Stimulated activated CD8-positive, alpha-beta memory T cell treated with anti-CD3 and anti-CD28 coated beads, Interleukin-12 subunit alpha, Interleukin-12 subunit beta, amount 100 ng/mL, for 4 hours (primary cell): ENCODE data around the gene PPM1F.

Experiments used
- DNase-seq: peaks from one replicate; pipeline ENCODE4 v3.0.0-alpha.2; 2020; ENCODE audit warnings: low read depth

PPM1F gene

GRCh38 chr22:21975273-21975672 lies 22.6 kb upstream of the PPM1F start:
- no peak for DNase-seq

DNA sequence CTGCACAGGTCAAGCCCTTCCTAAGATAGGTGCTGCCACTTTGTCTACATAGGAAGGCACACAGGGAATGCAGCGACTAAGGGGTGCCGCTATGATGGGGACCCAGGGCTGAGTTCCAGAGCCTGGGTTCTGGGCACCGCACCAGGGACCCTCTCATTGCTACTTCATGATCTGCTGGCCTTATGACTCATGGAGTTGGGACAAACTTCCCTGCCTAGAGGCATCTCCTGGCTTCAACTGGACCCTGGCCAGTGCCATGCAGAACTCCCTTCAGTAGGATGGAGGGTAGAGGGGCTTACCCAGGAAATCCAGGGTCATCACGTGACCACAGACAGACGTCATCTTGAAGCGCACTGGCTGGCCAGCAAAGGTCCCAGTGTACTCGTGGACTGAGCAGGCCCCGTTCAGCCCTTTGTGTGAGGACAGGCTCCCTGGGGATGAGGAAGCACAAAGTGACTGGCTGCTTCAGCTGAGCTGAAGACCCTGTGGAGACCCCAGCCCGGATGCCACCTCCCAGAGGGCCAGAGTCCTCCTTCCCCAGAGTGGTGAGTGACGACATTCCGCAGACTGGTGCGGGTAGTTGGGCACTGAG lies 21.5 kb upstream of the PPM1F start:
- DNase-seq = no peak

DNA sequence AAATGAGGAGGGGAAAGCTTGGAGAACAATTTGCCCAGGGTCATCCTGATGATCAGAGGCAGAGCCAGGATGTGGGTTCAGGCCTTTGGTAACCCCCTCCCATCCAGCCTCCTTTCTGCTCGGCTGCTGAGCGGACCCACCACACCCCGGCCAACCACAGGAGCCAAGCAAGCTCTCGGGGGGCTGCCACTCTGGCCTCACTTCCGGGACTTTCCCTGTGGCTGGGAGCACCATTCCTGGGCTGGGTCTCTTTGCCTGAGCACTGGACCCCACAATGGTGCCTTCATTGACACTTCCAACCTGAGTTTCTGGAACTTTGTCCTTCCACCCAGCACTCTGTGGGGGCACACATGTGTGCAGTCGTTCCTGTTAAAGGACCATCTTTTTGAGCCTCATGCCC lies 20.2 kb upstream of the PPM1F start:
- no peak for DNase-seq

DNA sequence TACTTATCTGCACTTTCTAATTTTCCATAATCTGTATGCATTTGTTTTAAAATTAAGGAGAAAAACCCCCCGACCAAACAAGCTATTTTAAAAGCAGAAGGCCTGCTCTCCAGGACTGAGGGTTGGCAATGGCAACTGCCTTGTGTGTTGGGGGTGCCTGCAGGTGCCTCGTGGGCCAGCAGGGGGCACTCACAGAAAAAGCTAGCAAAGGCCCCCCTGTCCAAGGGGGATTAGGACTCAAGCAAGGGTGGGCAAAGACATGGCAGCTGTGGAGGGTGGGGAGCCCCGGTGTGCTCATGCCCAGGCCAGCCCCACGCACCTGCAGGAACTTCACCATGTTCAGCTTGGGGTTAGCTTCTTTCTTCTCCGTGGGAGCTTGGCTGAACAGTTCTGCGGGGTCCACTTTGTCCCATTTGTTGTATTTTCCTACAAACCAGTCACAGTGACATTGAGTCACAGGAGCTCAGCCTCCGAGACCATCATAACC lies 19.7 kb upstream of the PPM1F start:
- DNase-seq = no peak

DNA sequence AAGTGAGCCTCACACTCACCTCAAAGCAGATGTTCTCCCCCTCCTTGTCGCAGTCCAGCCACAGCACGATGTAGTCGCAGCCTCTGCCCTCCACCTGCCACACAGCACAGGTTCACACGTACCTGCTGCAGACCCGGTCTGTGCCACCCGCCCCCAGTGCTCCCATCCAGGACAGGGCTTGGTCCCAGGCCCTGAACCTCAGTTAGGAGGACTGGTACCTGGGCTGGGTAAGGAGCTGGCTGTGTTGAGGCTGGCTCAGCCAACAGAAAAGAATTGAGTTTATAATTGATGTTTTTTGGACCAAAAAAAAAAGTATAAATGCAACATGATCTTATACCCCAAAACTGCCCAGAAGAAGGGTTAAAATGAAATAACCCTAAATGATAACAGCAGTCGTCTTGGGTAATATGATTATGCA lies 19.2 kb upstream of the PPM1F start:
- no peak for DNase-seq

- DNase-seq = no peak
Measured at GRCh38 chr22:21970800-21971617, 18.4 kb upstream of the PPM1F start.

DNA sequence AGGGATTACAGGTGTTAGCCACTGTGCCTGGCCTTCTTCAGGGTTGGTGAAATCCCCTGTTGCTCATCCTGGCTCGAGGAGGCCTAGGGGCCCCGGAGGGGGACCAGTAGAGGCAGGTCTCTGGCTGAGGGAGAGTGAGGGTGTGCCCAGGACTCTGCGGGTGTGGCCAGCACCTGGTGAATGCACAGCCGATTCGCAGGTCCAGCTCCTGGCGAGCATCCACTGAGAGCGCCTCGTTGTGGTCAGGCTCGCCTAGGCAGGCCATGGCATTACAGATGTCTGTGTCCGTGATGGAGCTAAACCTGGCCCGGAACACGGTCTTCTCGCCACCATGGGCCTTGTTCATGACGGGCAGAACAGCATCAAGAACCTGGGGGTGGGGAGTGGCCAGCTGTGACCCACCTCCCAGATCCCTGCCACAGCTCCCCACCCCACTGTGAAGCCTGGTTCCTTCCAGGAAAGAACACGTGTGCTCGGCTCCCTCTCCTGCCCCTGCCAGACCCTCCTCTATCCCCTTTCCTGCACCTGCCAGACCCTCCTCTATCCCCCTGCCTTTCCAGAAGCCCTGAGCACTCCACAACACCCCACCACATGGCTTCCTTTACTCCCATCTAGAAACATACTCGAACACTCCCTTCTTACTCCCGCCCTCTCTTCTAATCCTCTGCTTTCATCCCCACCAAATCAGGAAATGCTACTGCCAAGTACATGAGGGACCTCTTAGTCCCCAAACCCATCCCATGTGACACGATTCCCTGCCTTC lies 17.6 kb upstream of the PPM1F start:
- no peak for DNase-seq

DNA sequence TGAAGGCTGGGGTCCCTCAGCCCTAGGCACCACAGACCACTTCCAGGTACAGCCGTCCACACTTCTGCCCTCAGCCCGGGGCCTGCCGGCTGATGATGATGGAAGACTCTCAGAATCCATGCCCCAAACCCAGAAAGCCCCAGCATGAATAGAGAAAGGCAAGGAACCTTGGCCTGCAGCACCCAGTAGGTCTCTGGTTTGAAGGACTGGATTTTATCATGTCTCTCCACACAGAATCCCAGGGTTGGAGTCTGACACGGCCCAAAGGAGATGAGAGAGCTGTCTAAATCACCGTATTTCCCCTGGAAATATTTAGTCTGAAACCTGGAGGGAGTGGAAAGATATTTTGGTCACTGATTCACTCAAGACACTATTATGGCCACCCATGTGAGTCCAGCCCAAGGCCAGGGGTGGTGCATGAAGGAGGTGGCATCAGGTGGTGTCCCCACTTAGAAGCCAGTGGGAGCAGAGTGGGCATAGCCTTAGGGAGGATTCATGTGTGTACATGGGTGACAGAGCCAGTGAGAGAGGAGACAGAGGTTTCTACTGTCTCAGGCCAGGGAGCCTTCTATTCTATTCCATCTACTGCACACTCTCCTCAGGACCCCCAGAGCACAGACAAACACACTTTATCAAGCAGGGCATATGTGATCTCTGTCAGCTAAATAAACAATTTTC lies 15.9 kb upstream of the PPM1F start:
- DNase-seq = no peak

DNA sequence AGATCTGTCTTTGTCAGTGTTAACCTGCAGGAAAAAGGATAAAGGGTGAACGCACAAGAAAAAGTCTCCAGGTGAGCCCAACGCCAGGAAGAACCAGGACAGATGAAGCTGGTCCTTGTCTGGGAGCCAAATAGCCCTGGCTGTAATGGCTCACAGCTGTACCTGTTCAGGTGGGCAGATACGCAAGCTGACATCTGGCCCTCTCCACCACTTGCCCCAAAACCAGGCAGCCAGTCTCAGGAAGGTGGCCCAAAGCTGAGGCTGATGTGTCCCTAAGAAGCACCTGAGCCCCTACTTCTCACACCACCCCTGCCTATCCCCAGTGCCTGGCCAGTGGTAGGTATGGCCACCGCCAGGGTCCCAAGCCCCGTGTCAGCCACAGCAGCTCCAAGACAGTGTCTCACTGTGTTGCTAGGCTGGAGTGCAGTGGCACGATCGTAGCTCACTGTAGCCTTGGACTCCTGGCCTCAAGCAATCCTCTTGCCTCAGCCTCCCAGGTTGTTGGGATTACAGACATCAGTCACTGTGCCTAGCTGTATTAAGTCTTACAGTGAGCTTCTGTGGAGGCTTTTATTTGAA lies 15.1 kb upstream of the PPM1F start:
- no peak for DNase-seq

GRCh38 chr22:21966643-21967516 lies 14.2 kb upstream of the PPM1F start:
- DNase-seq = no peak

DNA sequence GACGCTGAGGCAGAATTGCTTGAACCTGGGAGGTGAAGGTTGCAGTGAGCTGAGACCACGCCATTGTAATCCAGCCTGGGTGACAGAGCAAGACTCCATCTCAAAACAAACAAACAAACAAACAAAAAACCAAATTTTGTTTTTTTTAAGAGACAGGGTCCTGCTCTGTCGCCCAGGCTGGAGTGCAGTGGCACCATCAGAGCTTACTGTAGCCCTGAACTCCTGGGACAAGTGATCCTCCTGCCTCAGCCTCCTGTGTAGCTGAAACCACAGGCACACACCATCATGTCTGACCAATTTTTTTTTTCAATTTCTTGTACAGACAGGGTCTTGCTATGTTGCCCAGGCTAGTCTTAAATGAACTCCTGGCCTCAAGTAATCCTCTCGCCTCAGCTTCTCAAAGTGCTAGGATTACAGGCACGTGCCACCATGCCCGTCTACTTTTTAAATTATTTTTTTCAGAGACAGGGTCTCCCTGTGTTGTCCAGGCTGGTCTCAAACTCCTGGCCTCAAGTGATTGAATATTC lies 13.2 kb upstream of the PPM1F start:
- DNase-seq = no peak

DNA sequence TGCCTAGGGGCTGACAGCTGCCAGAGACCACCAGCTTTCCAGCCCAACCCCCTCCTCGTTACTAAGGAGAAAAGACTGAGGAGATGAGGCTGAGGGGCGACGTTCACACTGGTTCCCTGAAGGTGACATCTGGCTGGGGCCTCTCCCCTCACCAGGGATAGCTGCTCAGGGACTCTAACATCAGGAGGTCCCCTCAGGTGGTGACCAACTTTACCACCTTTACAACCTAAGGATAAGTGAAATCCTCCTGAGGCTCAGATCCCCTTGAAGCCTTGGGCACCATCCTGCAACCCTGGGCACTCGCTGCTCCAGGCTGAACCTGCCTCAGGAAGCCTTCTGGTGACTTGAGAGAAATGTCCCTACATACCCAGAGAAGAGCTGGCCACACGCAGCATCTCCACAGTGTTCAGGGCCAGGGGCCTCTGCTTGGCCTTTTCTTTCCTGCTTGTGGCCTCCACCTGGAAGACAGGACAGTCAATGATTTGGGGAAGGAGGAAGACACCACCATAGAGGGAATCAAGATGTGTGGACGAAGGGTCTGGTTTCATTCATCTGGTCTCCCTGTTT lies 12.4 kb upstream of the PPM1F start:
- no peak for DNase-seq

- no peak for DNase-seq
Measured at GRCh38 chr22:21964234-21964633, 11.6 kb upstream of the PPM1F start.

DNA sequence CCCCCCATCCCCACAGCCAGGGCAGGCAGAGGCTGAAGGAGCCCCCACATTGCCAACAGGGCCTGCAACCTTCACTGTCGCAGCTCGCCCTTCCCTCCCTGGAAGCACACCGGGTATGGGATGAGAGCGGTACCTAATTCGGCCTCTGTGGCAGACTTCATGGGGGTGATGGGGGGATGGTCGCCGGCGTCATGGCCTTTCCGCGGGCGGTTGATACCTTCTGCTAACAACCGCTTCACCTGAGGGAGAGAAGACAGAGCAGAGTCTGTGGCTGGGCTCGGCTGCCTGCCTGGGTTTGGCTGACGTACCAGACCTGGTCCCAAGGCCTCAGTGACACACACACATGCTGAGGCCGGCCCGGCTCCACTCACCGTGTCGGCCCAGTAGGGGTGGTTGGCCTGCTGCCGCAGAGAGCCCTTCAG lies 11.2 kb upstream of the PPM1F start:
- DNase-seq = no peak

DNA sequence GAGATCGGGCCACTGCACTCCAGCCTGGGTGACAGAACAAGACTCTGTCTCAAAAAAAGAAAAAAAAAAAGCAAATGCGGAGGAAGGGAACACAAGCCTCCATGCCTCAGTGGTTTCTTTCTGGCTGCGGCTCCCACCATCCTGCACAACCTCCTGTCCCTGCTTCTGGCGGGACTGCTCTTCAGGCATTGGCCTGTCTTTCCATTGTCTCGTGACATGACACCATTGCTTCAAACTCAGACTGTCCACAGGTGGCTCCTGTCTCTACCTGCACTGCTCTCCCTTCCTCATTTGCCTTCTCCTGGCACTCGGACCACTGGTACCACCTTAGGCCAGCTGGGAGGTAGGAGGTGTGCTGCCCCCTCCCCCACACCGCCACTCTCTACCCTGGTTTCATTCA lies 10.6 kb upstream of the PPM1F start:
- DNase-seq = no peak

- no peak for DNase-seq
Measured at GRCh38 chr22:21962655-21962949, 10.0 kb upstream of the PPM1F start.

DNA sequence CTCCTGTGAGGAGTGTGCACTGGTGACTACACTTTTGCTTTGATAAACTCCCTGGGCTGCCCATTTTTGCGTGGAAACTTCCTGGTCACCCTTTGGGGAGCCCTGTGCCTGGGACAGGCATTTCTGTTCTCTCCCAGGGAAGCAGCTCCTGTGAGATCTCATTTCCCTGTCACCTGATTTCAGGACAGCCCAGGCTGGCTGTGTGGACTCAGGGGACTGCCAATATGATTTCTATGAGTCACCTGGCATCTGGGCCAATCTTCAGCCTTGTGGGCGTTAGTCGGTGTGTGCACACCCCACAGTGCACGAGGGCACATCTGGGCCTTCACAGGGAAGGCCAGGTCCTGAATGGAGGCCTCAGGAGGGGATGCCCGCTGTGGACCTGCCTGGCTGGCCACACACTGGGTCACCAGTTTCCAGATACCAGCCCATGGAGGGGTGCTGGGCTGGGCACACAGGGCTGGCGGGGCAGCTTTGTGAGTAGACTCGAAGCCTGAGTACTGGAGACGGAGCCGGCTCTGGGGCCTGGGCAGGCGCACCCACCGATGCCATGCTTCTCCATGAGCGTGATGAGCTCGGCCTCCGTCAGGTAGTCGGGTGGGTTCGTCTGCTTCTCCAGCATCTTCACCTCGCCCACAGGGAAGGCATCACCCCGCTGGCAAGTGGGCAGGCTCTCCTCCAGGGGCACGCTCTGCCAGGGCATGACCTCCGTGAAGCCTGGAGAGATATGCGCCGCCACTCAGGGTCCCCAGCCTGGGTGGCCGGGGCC lies 9.4 kb upstream of the PPM1F start:
- no peak for DNase-seq

GRCh38 chr22:21961127-21961867 lies 8.6 kb upstream of the PPM1F start:
- DNase-seq = no peak
